Coronary artery (tissue), 2 donors: ENCODE data around the gene CNGA4.

Source experiments
- DNase-seq: peaks from one replicate; pipeline ENCODE4 v3.0.0-alpha.2; 2017; ENCODE audit warnings: low spot score
- H3K27ac ChIP-seq, 2 donors: fragments of 200-600 bp; sonication (generic); one replicate each; pipeline ENCODE4 v1.5.1; 2016 to 2019
- H3K4me3 ChIP-seq: fragments of 200-600 bp; sonication (generic); 2 replicates; pipeline ENCODE4 v1.5.1; 2016; ENCODE audit warnings: mild to moderate bottlenecking, moderate library complexity
- TF ChIP-seq, protein P1 (sequence below): fragments of 200-600 bp; sonication (generic); IDR thresholded peaks from one replicate; pipeline ENCODE4 v1.5.1; 2019; ENCODE audit warnings: antibody characterized with exemption

The CNGA4 gene, protein sequence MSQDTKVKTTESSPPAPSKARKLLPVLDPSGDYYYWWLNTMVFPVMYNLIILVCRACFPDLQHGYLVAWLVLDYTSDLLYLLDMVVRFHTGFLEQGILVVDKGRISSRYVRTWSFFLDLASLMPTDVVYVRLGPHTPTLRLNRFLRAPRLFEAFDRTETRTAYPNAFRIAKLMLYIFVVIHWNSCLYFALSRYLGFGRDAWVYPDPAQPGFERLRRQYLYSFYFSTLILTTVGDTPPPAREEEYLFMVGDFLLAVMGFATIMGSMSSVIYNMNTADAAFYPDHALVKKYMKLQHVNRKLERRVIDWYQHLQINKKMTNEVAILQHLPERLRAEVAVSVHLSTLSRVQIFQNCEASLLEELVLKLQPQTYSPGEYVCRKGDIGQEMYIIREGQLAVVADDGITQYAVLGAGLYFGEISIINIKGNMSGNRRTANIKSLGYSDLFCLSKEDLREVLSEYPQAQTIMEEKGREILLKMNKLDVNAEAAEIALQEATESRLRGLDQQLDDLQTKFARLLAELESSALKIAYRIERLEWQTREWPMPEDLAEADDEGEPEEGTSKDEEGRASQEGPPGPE

DNA sequence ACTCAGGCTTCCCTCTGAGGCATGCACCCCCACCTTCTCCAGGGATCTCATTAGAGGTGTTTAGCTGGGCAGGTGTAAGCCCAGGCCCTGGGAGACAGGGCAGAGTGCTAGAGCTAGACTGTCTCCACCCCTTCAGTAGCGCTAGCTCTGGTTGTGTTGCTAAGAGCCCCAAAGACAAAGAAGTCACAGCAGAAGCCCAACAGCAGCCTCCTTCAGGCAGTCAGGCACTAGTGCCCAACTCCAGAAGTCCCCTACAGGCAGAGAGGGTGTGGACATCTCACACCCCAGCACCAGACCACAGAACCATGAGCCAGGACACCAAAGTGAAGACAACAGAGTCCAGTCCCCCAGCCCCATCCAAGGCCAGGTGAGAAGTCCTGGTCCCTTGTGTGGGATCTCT is at the start of gene CNGA4:
TSS of gene CNGA4 (plus strand) at position 188 of the 400 bp plus-strand sequence. CDS start at position 306, 118 bp downstream.
- H3K27ac ChIP-seq: no peak within 1 kb of the TSS
- TF ChIP-seq, protein P1, sequence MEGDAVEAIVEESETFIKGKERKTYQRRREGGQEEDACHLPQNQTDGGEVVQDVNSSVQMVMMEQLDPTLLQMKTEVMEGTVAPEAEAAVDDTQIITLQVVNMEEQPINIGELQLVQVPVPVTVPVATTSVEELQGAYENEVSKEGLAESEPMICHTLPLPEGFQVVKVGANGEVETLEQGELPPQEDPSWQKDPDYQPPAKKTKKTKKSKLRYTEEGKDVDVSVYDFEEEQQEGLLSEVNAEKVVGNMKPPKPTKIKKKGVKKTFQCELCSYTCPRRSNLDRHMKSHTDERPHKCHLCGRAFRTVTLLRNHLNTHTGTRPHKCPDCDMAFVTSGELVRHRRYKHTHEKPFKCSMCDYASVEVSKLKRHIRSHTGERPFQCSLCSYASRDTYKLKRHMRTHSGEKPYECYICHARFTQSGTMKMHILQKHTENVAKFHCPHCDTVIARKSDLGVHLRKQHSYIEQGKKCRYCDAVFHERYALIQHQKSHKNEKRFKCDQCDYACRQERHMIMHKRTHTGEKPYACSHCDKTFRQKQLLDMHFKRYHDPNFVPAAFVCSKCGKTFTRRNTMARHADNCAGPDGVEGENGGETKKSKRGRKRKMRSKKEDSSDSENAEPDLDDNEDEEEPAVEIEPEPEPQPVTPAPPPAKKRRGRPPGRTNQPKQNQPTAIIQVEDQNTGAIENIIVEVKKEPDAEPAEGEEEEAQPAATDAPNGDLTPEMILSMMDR: no peak
- H3K4me3 ChIP-seq: no peak within 1 kb of the TSS
- DNase-seq: no peak

DNA sequence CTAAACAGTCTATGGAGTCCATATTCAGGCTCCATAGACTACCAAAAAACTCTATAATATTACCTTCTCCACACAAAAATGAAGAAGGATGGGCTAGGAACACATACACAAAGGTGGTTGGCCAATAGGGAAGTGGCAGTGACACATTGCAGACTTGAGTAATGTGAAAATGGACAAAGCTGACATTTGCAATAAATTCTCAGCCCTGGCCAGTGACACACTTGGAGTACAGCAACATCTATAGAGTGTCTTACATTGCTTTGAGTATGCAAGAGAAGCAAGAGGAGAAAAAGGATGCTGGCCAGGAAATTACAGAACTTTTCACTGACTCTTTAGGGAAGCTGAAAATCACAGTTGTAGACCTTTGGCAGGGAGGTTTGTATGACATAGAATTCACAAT is 47.1 kb upstream of the CNGA4 start:
- TF ChIP-seq, protein P1: no peak
- no peak overlapping the region for H3K27ac ChIP-seq
- no peak for DNase-seq
- no peak overlapping the region for H3K4me3 ChIP-seq

DNA sequence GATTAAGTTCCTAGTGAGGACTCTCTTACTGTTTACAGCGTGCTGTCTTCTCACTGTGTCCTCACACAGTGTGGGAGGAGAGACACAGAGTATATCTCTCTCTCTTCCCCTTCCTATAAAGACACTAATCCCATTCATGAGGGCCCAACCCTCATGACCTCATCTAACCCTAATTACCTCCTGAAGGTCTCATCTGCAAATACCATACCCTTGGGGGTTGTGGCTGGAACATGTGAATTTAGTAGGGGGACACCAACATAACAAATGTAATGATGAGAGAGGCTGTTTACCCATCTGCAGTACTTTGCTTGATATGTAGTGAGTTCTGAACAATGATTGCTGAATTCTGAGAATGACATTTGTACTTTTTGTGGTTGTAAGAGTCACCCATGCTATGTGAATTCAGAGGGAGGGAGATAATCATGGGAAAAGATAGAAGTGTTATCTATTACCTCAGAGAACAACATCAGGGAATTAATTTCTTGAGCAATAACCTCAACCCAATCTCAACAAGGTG is 44.8 kb upstream of the CNGA4 start:
- TF ChIP-seq, protein P1: no peak
- no peak for DNase-seq
- no peak overlapping the region for H3K27ac ChIP-seq
- no peak overlapping the region for H3K4me3 ChIP-seq

DNA sequence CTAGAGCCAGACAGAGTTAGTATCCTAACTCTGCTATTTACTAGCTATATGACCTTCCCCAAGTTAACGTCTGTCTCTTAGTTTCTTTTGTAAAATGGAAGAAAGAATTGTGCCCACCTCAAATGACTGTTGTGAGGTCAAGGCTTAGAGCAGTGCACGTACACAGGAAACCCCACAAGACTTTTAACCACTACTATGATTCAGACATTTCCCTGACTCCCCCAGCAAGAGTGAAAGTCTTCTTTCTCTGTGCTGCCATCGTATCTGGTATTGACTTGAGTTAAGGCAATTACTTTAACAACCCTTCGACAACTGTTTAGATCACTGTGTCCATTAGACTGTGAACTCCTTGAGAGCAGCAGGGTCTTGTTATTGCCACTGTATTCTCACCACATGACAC is 42.5 kb upstream of the CNGA4 start:
- Histone ChIP-seq H3K4me3 (no peak overlapping the region), H3K27ac (no peak overlapping the region)
- no peak for DNase-seq
- TF ChIP-seq, protein P1: no peak

DNA sequence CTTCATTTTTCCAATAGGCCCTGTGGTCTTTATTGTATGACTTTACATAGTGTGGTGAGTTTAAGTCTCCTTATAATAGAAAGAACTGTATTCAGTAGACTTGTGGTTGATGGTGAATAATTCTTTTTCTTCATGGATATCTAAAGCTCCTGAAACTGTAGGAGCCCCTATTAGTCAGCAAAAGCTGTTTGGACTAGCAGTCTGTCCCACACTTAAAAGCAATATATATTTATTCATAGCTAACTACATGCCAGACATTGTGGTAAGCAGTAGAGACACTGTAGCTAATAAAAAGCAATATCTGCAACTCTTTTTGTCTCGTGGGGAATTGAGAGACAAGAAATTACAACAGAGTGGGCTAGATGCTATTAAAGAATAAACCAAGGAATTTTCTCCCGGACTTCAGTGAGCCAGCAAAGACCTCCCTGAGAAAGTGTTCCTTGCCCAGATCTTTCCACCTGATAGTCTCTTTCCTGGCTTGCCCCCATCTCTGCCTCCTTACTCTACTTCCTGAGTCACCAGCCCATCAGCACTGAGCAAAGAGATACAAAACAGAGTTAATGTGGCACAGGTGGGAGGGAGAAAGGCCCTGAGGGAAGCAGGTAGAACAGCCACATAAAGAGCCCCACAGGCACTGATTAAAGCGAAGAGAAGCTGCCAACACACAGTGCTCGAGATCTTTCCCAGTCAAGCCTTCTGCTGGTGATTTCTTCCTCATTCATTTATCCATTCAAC is 41.3 kb upstream of the CNGA4 start:
- DNase-seq: no peak
- H3K4me3 ChIP-seq: no peak overlapping the region
- TF ChIP-seq, protein P1: no peak
- H3K27ac ChIP-seq: no peak overlapping the region

DNA sequence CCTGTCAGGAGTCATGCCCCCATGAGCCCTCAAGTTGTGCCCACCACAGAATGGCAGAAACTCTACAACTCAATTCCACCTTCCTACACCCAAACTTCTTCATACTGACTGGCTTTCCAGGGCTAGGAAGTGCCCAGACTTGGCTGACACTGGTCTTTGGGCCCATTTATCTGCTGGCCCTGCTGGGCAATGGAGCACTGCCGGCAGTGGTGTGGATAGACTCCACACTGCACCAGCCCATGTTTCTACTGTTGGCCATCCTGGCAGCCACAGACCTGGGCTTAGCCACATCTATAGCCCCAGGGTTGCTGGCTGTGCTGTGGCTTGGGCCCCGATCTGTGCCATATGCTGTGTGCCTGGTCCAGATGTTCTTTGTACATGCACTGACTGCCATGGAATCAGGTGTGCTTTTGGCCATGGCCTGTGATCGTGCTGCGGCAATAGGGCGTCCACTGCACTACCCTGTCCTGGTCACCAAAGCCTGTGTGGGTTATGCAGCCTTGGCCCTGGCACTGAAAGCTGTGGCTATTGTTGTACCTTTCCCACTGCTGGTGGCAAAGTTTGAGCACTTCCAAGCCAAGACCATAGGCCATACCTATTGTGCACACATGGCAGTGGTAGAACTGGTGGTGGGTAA is 39.6 kb upstream of the CNGA4 start, which contains the start of gene OR52W1:
TSS of gene OR52W1 (plus strand) at position 51 of the 637 bp plus-strand sequence. CDS start at position 51, 0 bp downstream.
- no peak for DNase-seq
- Histone ChIP-seq H3K27ac (no peak within 1 kb of the TSS), H3K4me3 (no peak within 1 kb of the TSS)
- TF ChIP-seq, protein P1: no peak
